Naive thymus-derived CD8-positive, alpha-beta T cell (primary cell): ENCODE data around the gene GAS7. TPM values are rescaled to one million over a fixed set of nuclear protein-coding genes. Genes with fewer than 3 reads are reported as not detected.

ENCODE experiments used
- ATAC-seq, 2 donors: fragments of 150-1000 bp; cut with Tn5 transposase in 1 of 2; sonication (Bioruptor Pico), chemical (Tn5 transposase) in 1 of 2; 1 replicate in 1 of 2; 2 replicates in 1 of 2; pipeline ENCODE4 v1.10.0; 2021; ENCODE audit warnings: mild to moderate bottlenecking in 2 of 2, moderate library complexity in 2 of 2
- POLR2A ChIA-PET: fragments of 350-600 bp; sonication (Branson Sonifier 250); formaldehyde crosslinking; loops from one replicate; lab custom pipeline; 2021; ENCODE audit warnings: antibody characterized with exemption; lab: Charles Lee
- DNase-seq, 10 donors: peaks; one replicate each; pipeline versions ENCODE4 v3.0.0 to v3.0.0-alpha.2; 2020 to 2022
- H3K27ac Mint-ChIP-seq, 10 donors: one replicate each; pipeline ENCODE4 v1.8.0; 2020 to 2022; ENCODE audit warnings: mild to moderate bottlenecking in 10 of 10, mixed read lengths in 10 of 10, moderate library complexity in 4 of 10, inconsistent platforms in 1 of 10
- H3K27me3 Mint-ChIP-seq, 5 donors: one replicate each; pipeline ENCODE4 v1.8.0; 2021 to 2022; ENCODE audit warnings: mixed read lengths in 5 of 5
- H3K36me3 Mint-ChIP-seq, 3 donors: one replicate each; pipeline ENCODE4 v1.8.0; 2020 to 2022; ENCODE audit warnings: mixed read lengths in 3 of 3, mild to moderate bottlenecking in 2 of 3, inconsistent platforms in 1 of 3
- H3K4me1 Mint-ChIP-seq, 4 donors: one replicate each; pipeline ENCODE4 v1.8.0; 2021 to 2022; ENCODE audit warnings: mixed read lengths in 4 of 4
- H3K4me3 Mint-ChIP-seq, 10 donors: one replicate each; pipeline ENCODE4 v1.8.0; 2020 to 2022; ENCODE audit warnings: mild to moderate bottlenecking in 10 of 10, mixed read lengths in 10 of 10, moderate library complexity in 6 of 10, inconsistent platforms in 1 of 10
- H3K9me3 Mint-ChIP-seq, 9 donors: one replicate each; pipeline ENCODE4 v1.8.0; 2020 to 2022; ENCODE audit warnings: mixed read lengths in 9 of 9, mild to moderate bottlenecking in 3 of 9, inconsistent platforms in 1 of 9, moderate library complexity in 1 of 9
- polyA plus RNA-seq, 3 donors: library from polyadenylated mRNA; unstranded; fragments of 300-500 nt; fragmentation: Illumina TruSeq; gene quantifications; one replicate each; pipeline ENCODE4 v1.2.3, GENCODE V29; 2021
- total RNA-seq, 8 experiments: library from RNA in 2 of 8; stranded (reverse) in 2 of 8; gene quantifications; one replicate each; pipeline ENCODE4 v1.2.3 and lab custom pipeline; 2021 to 2026

Gene GAS7
- total RNA-seq: 1 to 10 TPM; 1.6 to 2.1 TPM
- 1 to 10 TPM in 1 of 3 donors, under 1 TPM in 1, not detected in 1; 0.05 to 1.1 TPM for polyA plus RNA-seq
- total RNA-seq (lab: John Stamatoyannopoulos, UW): 0 to 2.5 (median 0.12) reads per million in 6 experiments

DNA sequence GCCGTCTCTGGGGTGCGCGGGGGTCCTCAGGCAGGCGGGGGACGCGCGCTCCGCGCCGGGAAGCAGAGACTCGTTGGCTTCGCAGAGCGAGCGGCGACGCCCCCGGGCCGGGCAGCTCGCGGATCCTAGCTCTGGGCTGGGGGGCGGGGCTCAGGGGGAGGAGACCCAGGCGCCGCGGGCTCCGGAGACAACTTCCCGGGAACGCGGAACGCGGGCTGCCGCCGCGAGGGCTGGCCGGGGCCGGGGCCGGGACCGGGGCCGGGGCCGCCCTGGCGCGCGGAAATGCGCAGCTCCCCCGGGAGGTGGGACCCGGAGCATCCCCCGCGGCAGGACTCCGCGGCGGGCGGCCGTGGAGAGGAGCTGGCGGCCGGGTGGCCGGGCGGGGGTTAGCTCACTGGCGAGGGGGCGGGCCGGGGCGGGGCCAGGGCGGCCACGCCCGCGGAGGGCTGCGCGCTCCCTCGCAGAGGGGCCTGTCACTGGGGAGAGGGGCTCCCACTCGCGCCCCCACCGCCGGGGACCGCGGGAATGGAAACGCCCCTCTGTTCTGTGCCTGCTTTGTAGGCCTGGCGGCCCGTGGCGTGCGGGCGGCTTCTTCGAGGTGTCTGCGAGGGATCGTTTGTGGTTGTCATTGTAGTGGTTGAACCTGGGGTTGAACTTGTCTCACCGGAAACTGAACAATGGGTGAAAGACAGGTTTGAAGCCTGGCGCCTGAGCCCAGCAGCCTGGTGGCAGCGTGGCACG is at the start of gene GAS7:
TSS of gene GAS7 (minus strand) at position 98 of the 741 bp plus-strand sequence.
- Mint-ChIP-seq H3K27ac (peak within 1 kb of the TSS in 6 of 10 donors; percentile 21 to 63 (median 48)), H3K9me3 (peaks cover 2 to 24% (median 17%) of the 10 kb centered on the region in 9 donors), H3K27me3 (peaks cover 14 to 47% (median 23%) of the 10 kb centered on the region in 5 donors), H3K4me3 (peak within 1 kb of the TSS; percentile 40 to 90 (median 80)), H3K4me1 (peaks cover 3 to 25% (median 11%) of the 10 kb centered on the region in 4 donors), H3K36me3 (peaks cover 4 to 21% (median 7%) of the 10 kb centered on the region in 3 donors)
- POLR2A ChIA-PET: no interaction called here
- ATAC-seq (peak; percentile 81 to 84), DNase-seq (peak in 9 of 10 donors; percentile 8 to 57 (median 33))

- no peak overlapping the region for H3K27ac Mint-ChIP-seq
- ATAC-seq: no peak
Observed at GRCh38 chr17:10247810-10248209, 49.4 kb upstream of the GAS7 start.

DNA sequence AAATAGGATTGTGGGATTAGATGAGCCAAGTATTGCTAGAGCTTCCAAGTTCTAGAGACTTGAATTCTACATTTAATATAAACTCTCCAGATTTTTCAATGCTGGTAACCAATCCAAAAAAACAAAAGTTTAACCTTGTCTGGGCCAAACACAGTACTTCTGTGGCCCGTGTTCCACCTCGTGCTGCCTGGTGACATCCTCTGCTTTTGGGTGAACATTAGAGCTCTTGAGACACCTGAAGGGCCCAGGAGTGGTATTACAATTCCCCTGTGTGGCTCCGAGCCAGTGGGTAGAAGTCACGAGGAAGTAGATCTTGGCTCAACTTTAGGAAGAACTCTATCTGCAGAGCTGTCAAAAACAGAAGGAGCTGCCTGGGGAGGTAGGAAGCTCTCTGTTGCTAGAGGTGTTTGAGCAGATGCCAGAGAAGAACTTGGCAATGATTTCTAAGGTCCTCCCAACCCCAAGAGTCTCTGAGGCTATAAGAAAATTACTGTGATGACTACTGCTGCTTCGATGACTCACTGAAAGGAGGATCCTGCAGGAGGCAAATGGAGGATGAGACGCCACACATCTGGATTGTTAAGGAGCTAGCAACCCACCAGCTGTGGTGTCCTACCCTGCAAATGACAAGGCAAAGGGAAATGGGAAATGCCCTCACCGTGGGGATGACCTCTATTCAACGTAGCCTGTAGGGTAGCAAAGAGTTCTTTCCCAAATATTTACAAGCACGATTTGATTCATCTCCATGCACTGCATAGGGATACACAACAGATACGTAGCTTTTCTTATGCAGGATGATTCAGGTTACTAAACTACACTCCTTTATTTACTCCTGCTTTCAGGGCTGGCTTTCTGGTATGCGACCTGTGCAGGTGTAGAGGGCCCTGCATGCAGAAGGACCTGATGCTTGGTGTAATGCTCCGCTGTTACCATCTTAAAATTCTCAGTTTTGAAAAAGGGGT is 45.8 kb upstream of the GAS7 start:
- POLR2A ChIA-PET: no interaction called here
- Mint-ChIP-seq H3K9me3 (peaks cover 0 to 10% (median 2%) of the 10 kb centered on the region in 9 donors), H3K27ac (no peak overlapping the region), H3K4me1 (no peaks in the 10 kb centered on the region), H3K27me3 (peaks cover 1 to 14% (median 11%) of the 10 kb centered on the region in 5 donors), H3K4me3 (no peak overlapping the region), H3K36me3 (no peaks in the 10 kb centered on the region)
- ATAC-seq: no peak
- DNase-seq: no peak

More at GRCh38 chr17:10247810-10248209, 49.4 kb upstream of the GAS7 start:
- H3K4me1 Mint-ChIP-seq: no peaks in the 10 kb centered on the region
- H3K36me3 Mint-ChIP-seq: no peaks in the 10 kb centered on the region
- H3K4me3 Mint-ChIP-seq: no peak overlapping the region
- peaks cover 0 to 14% (median 9%) of the 10 kb centered on the region in 5 donors for H3K27me3 Mint-ChIP-seq
- POLR2A ChIA-PET: no interaction called here
- peaks cover 0 to 8% (median 0%) of the 10 kb centered on the region in 9 donors for H3K9me3 Mint-ChIP-seq
- DNase-seq: no peak

GRCh38 chr17:10241781-10242180 is 43.4 kb upstream of the GAS7 start:
- Mint-ChIP-seq H3K36me3 (no peaks in the 10 kb centered on the region), H3K9me3 (peaks cover 0 to 10% (median 2%) of the 10 kb centered on the region in 9 donors), H3K4me3 (no peak overlapping the region), H3K27ac (no peak overlapping the region), H3K4me1 (no peaks in the 10 kb centered on the region), H3K27me3 (peaks cover 1 to 13% (median 5%) of the 10 kb centered on the region in 5 donors)
- POLR2A ChIA-PET: no interaction called here
- no peak for ATAC-seq
- DNase-seq: no peak

- Mint-ChIP-seq H3K27ac (no peak overlapping the region), H3K36me3 (no peaks in the 10 kb centered on the region), H3K4me1 (no peaks in the 10 kb centered on the region), H3K27me3 (peaks cover 1 to 15% (median 7%) of the 10 kb centered on the region in 5 donors), H3K9me3 (peaks cover 0 to 10% (median 1%) of the 10 kb centered on the region in 9 donors), H3K4me3 (no peak overlapping the region)
- ATAC-seq (no peak), DNase-seq (no peak)
- POLR2A ChIA-PET: no interaction called here
Observed at GRCh38 chr17:10238661-10239060, 40.3 kb upstream of the GAS7 start.

DNA sequence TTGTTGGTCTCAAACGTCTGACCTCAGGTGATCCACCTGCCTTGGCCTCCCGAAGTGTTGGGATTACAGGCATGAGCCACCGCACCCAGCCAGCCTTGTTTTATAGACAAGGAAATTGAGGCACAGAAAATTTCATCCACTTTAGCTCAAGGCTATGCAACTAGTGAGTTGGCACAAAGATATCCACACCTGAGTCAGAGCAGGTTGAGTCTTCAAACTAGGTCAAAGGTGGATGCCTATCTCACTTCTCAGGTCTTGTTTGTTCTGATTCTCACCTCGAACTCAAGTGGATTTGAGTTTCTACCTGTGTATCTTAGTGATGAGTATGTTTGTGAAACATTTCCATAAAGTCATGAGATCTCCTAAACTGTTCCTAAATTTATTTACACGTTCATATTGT is 35.6 kb upstream of the GAS7 start:
- H3K9me3 Mint-ChIP-seq: peaks cover 0 to 4% (median 0%) of the 10 kb centered on the region in 9 donors
- H3K36me3 Mint-ChIP-seq: peaks cover 0 to 6% (median 0%) of the 10 kb centered on the region in 3 donors
- no peak overlapping the region for H3K27ac Mint-ChIP-seq
- DNase-seq (no peak), ATAC-seq (no peak)
- H3K4me1 Mint-ChIP-seq: no peaks in the 10 kb centered on the region
- no peak overlapping the region for H3K4me3 Mint-ChIP-seq
- POLR2A ChIA-PET: no interaction called here
- H3K27me3 Mint-ChIP-seq: peaks cover 0 to 10% (median 3%) of the 10 kb centered on the region in 5 donors

DNA sequence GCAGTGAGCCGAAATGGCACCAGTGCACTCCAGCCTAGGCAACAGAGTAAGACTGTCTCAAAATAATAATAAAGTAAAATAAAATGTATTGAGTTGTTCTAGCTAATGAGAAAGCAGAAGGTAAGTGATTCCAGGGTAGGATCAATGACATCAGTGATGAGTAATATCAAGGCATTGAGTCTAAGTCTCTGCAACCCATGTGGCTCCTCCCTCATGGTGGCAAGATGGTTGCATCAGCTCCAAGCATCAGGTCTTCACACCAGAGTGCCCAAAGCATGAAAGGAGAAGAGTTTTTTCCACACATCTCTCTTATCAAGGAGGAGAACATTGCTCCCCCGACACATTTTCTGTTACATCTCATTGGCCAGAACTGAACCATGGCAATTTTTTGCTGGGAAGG is 34.8 kb upstream of the GAS7 start:
- POLR2A ChIA-PET: no interaction called here
- no peak for ATAC-seq

DNA sequence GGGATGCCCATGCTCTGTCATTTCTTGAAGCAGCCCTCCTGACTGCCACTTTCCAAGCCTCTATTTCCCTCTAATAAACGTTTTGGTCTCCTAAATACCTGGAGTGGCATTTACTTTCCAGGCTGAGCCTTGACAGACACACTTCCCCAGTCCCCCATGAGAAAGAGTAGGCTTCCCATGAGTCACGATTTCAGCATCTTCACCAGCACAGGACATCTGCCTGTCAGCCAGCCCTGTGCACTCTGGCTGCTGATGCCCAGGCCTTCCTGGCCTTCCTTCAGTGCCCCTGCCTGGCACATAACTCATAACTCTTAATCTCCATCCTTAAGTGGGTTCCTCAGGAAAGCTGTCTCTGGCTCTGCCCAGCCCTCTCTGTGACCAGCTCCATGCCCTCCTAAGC is 30.8 kb upstream of the GAS7 start:
- H3K4me1 Mint-ChIP-seq: peaks cover 0 to 5% (median 0%) of the 10 kb centered on the region in 4 donors
- no peak overlapping the region for H3K27ac Mint-ChIP-seq
- H3K36me3 Mint-ChIP-seq: peaks cover 0 to 6% (median 0%) of the 10 kb centered on the region in 3 donors
- no peak for ATAC-seq
- H3K27me3 Mint-ChIP-seq: no peaks in the 10 kb centered on the region
- POLR2A ChIA-PET: no interaction called here
- DNase-seq: no peak
- peaks cover 0 to 4% (median 0%) of the 10 kb centered on the region in 9 donors for H3K9me3 Mint-ChIP-seq
- H3K4me3 Mint-ChIP-seq: no peak overlapping the region

More for the DNA sequence above, 34.8 kb upstream of the GAS7 start:
- Mint-ChIP-seq H3K4me1 (no peaks in the 10 kb centered on the region), H3K27me3 (peaks cover 0 to 10% (median 2%) of the 10 kb centered on the region in 5 donors), H3K36me3 (peaks cover 0 to 6% (median 0%) of the 10 kb centered on the region in 3 donors), H3K4me3 (no peak overlapping the region), H3K9me3 (peaks cover 0 to 4% (median 0%) of the 10 kb centered on the region in 9 donors), H3K27ac (no peak overlapping the region)
- no peak for DNase-seq

- ATAC-seq: peak; percentile 46 to 53
- no peak overlapping the region for H3K4me3 Mint-ChIP-seq
Observed at GRCh38 chr17:10226930-10227695, 28.7 kb upstream of the GAS7 start.

DNA sequence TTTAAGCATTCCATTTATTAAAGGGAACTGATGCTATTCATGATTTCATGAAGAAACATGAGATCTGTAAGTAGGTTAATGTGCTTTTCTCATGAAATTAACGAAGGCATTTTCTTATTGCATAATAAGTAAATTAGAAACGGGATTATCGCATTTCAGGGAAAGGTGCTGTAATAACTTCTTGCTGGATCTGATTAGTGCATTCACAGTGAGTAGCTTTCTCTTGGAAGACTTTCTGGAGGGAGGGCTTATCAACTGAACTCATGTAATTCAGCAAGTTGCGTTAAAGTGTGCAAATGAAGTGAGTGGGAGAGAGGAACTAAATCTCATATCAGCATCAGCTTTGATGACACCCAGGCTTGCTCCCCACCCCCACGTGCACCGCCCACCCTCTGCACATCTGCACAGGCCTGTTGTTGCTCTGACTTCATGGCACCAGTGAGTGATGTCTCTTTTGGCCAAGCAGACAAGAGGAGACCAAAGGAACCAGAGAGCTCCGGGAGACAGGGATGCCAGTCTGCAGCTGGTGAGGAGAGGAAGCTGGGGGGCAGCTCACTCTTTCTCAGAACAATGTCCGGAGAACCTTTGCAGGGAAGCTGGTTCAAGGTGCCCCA is 26.3 kb upstream of the GAS7 start:
- H3K4me3 Mint-ChIP-seq: no peak overlapping the region
- peaks cover 0 to 3% (median 0%) of the 10 kb centered on the region in 5 donors for H3K27me3 Mint-ChIP-seq
- no peak overlapping the region for H3K27ac Mint-ChIP-seq
- H3K36me3 Mint-ChIP-seq: peaks cover 0 to 11% (median 3%) of the 10 kb centered on the region in 3 donors
- peaks cover 0 to 20% (median 4%) of the 10 kb centered on the region in 9 donors for H3K9me3 Mint-ChIP-seq
- POLR2A ChIA-PET: interaction anchor here (0.8 kb wide), 1 partner anchor 110 kb away, joined by 3 read pairs; no protein-coding TSS in a partner anchor
- peaks cover 0 to 5% (median 0%) of the 10 kb centered on the region in 4 donors for H3K4me1 Mint-ChIP-seq
- DNase-seq (no peak), ATAC-seq (no peak)

More at GRCh38 chr17:10226930-10227695, 28.7 kb upstream of the GAS7 start:
- POLR2A ChIA-PET: no interaction called here
- H3K9me3 Mint-ChIP-seq: peaks cover 0 to 9% (median 3%) of the 10 kb centered on the region in 9 donors
- peak; percentile 8 to 70 (median 34) for DNase-seq
- H3K27ac Mint-ChIP-seq: no peak overlapping the region
- peaks cover 0 to 1% (median 0%) of the 10 kb centered on the region in 5 donors for H3K27me3 Mint-ChIP-seq
- peaks cover 0 to 11% (median 0%) of the 10 kb centered on the region in 3 donors for H3K36me3 Mint-ChIP-seq
- H3K4me1 Mint-ChIP-seq: peaks cover 0 to 5% (median 0%) of the 10 kb centered on the region in 4 donors

- H3K4me1 Mint-ChIP-seq: no peaks in the 10 kb centered on the region
- H3K9me3 Mint-ChIP-seq: peaks cover 0 to 27% (median 12%) of the 10 kb centered on the region in 9 donors
- POLR2A ChIA-PET: no interaction called here
- H3K36me3 Mint-ChIP-seq: peaks cover 0 to 17% (median 3%) of the 10 kb centered on the region in 3 donors
- H3K4me3 Mint-ChIP-seq: no peak overlapping the region
- peak overlapping the region in 1 of 10 donors; percentile 0 for H3K27ac Mint-ChIP-seq
- H3K27me3 Mint-ChIP-seq: peaks cover 0 to 9% (median 3%) of the 10 kb centered on the region in 5 donors
- ATAC-seq: no peak
- no peak for DNase-seq
Observed at GRCh38 chr17:10219193-10219592, 20.8 kb upstream of the GAS7 start.
